Measurements from ENCODE around the gene CCDC69.
"Not testable (repeated sequence)": the region's sequence is repeated elsewhere in the genome, so short reads cannot be mapped to it uniquely, and the experiment has no call there.

Gene CCDC69

GRCh38 chr5:151219789-151220188, 4.1 kb downstream of the CCDC69 start:
- DNase-seq = no peak

DNA sequence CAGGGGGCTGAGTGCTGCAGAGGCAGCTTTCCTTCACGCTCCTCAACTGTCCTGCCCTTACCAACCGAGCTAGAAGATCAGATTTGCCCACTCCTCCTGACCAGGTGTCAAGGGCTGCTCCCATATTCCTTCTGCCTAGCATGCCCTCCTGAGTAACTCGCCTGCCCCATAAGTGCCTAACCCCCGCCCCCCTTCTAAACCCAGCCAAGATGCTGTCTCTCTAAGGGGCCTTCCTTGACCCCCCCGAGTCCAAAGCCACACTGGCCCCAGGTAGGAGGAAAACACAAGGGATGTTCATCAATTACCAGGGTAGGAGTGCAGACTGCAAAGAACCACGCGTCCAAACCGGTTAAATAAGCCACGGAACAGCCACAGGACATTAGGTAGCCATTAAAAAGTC, 4.8 kb downstream of the CCDC69 start:
- no peak for DNase-seq

GRCh38 chr5:151218177-151218576, 5.7 kb downstream of the CCDC69 start:
- DNase-seq = no peak

- no peak for DNase-seq
These were observed 7.1 kb downstream of the CCDC69 start for GRCh38 chr5:151216781-151217180.

- no peak for DNase-seq
These were observed 8.4 kb downstream of the CCDC69 start for GRCh38 chr5:151215546-151215880.

GRCh38 chr5:151214614-151215545, 9.0 kb downstream of the CCDC69 start:
- no peak for DNase-seq

DNA sequence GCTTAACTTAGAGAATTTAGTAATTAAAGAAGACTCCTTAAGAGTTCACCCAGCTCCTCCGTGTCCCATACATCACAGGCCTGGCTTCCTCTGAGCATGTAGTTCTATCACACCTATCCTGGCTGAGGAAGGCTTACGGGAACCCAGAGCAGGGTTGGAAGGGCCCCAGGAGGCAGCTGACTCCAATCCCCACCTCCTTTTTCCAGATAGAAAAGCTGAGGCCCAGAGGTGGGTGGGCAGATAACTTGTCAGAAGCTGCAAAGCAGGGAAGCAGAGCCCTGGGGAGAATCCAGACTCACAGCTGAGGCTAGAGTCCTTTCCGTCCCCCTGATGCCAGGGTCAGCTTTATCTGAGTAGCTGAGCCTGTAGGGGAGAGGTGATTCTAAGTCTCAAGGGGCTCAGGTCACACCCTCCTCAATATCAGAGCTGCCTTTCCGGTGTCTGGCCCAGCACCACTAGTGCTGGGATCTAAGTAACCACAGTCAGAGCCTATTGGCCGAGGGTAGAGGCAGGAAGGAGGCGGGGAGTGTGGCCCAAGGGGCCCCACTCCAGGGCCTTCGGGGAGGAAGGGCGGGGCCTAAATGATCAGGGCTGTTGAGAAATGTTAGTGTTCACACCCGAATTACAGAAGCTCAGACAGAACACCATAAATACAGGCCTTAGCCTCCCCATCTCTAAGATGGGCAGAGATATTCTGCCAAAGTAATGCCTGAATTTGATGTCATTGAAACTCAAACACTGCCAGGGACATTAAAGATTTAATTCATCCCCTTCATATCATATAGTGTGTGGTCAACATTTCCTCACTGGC, 9.9 kb downstream of the CCDC69 start:
- DNase-seq = no peak

- DNase-seq = no peak
These were observed 11.5 kb downstream of the CCDC69 start for GRCh38 chr5:151212406-151212798.

DNA sequence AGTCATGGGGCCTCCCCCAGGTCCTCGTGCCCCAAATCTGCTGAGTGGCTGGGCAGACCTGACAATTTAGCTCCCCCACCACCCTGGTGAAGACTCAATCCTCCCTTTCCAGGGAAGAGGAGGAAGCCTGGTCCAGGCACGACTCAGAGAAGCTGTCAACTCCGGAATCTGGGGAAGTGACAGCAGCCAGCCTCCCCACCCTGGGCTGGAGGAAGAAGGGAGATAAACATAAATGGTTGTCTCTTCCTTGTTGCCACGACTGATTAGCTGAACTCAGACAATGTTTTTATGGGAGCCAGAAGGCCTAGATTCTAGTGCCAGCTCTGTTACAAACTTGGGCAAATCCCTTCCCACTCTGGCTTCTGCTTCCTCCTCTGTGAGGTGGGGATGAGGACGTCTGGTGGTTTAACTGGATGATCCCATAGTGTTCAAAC, 15.4 kb downstream of the CCDC69 start:
- no peak for DNase-seq

DNA sequence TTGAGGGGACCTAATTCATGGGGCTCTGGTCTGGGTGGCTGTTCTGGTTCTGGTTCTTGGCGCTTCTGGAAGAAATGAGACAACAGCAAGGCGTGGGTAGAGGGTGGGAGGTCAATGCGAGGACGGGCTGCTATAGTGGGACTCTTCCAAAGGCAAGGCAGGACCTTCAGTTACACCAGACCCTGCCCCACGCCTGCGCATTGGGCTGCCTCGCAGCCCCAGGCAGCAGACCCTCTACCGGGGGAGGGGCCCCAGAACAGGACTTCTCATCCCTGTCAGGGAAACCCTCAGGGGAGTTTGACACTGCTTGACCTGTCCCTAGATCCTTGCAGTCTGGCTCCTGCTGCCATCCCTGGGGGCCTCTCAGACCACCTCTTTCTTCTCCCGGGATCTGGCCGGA, 18.5 kb downstream of the CCDC69 start:
- DNase-seq = no peak

- DNase-seq = no peak
These were observed 19.8 kb downstream of the CCDC69 start for GRCh38 chr5:151204051-151204450.

GRCh38 chr5:151202381-151203139, 21.3 kb downstream of the CCDC69 start:
- DNase-seq = no peak

DNA sequence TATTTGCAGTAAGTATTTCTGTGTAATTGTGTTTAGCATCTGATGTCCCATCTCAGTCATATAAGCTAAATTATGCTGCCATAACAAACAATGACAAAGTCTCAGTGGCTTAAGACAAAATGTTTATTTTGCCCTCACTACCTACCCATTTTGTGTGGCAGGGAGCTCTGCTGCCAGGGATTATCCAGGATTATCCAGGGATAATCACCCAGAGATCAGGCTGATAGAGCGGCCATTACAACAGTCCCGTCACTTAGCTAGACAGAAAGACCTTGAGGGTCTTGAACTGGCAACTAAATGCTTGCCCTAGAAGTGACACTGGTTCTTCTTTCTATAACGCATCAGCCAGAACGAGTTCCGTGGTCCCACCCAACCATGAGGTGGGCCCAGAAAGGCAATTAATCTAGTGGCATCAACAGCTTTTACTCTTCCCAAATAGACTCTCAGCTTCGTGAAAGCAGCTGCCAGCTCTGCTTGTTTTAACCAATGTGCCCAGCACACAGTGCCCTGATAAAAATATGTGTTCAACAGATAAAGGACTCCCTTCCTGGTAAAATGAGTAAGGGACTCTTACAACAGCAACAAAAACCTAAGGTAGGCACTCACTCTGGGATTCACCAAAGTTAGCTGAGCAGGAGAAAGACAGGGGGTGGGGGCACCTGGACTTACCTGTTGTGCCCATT, 22.8 kb downstream of the CCDC69 start:
- no peak for DNase-seq

DNA sequence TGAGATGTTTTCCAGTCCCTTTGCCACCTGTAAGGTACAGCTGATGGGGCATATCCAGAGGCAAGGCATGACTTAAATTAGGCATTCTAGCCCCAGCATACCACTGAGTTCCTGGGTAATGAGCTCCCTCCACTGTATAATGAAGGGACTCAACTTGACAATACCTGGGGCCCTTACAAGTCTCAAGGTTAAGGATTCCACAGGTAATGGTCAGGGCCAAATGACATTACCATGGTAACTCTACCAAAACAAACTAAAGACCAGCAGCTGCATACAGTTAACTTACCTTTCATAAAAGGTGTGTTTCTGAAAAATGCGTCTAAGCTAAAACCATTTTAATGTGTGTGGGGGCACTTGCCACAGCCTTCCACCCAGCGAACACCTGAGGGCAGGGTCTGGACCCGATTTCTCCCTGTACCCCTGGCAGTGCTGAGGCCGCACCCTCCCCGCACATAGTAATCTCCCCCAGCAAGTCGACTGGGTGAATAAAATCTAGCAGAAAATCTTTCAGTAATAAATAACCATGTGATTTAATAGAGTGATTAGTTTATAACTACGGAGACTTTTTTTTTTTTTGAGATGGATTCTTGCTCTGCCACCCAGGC, 24.2 kb downstream of the CCDC69 start:
- no peak for DNase-seq

DNA sequence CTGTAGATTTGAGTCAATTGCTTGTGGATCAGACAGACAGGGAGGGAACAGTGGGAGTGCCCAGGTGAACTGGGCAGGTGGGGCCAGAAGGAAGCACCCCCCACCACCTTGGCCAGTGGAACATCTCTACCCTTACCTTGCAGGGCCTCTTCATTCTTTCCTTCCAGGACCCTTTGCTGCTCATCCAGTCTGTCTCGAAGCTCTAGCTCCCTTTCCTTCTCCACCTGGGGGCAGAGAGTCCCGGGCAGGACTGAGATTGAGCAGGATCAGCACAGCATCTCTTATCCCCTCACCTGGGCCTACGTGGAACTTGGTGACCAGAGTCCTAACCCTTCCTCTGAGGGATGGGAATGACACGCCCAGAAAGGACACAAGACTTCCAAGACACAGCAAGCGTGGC, 25.0 kb downstream of the CCDC69 start:
- DNase-seq = no peak

DNA sequence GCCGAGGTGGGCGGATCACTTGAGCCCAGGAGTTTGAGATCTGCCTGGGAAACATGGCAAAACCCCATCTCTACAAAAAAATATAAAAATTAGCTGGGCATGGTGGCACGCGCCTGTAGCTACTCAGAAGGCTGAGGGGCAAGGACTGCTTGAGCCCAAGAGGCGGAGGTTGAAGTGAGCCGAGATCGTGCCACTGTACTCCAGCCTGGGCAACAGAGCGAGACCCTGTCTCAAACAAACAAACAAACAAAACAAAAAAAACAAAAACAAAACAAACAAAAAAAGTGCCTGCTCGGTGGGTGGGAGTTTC, 26.6 kb downstream of the CCDC69 start:
- DNase-seq = not testable (repeated sequence)

DNA sequence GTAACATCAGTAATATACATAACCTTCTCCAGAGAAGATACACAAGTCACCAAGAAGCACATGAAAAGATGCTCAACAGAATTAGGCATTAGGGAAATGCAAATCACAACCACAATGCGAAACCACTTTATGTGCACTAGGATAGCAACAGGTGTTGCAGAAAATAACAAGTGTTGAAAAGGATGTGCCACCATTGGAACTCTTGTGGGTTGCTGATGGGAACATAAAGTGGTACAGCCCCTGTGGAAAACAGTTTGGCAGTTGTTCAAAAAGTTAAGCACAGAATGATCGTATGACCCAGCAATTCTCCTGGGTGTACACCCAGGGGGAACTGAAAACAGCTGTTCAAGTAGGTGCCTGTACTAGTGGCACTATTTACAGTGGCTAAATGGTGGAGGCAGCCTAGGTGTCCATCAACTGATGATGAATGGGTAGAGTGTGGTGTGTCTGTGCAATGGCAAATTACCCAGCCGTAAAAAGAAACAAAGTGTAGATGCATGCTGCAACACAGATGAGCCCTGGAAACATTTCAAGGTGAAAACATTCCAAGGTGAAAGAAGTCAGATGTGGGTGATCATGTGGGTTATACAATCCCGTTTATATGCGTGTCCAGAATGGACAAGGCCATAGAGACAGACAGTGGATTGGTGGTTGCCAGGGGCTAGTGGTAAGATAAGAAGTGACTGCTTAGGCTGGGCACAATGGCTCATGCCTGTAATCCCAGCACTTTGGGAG, 27.2 kb downstream of the CCDC69 start:
- DNase-seq = no peak

GRCh38 chr5:151195622-151196021, 28.3 kb downstream of the CCDC69 start:
- DNase-seq = no peak

DNA sequence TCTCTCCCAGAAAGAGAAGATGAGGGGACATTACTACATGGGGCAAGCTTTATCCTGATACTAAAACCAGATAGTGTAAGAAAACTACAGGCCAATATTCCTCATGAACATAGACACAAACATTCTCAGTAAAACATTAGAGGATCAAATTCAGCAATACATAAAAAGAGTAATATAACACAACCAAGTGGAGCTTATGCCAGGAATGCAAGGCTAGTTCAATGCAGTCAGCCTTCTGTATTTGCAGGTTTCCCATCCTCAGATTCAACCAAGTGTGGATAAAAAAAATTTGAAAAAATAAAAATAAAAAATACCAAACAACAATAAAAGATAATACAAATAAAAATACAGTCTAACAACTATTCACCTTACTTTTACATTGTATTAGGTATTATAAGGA, 31.3 kb downstream of the CCDC69 start:
- no peak for DNase-seq

DNA sequence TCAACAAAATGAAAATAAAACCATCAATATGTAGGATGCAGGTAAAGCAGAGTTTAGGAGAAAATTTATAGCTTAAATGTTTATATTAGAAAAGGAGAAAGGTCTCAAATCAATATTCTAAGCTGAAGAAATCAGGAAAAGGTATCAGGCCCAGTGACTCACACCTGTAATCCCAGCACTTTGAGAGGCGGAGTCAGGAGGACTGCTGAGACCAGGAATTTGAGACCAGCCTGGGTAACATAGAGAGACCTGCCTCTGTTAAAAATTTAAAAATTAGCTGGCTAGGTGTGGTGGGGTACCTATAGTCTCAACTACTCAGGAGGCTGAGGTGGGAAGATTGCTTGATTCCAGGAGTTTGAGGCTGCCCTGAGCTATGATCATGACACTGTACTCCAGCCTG, 32.2 kb downstream of the CCDC69 start:
- DNase-seq = no peak

- DNase-seq = no peak
These were observed 34.7 kb downstream of the CCDC69 start for GRCh38 chr5:151189151-151189550.

GRCh38 chr5:151186538-151186937, 37.4 kb downstream of the CCDC69 start:
- no peak for DNase-seq

Data from NCI-H2227 treated with DMSO at 0.1 percent for 48 hours (cell line).